HepG2 (cell line): ENCODE data around the gene DPM2. TPM values are rescaled to one million over a fixed set of nuclear protein-coding genes. Genes with fewer than 3 reads are reported as not detected.

ENCODE experiments used
- ATF5 ChIP-seq: sonication (generic); formaldehyde crosslinking; IDR thresholded peaks from 2 replicates; pipeline ENCODE4 v1.4.0; 2020; ENCODE audit warnings: mild to moderate bottlenecking, low read depth, missing genetic modification reagents
- ATF7 ChIP-seq, 2 experiments: fragments of 450-650 bp in 1 of 2; sonication (generic) in 1 of 2; formaldehyde crosslinking in 1 of 2; IDR thresholded peaks; 2 replicates each; pipeline versions ENCODE4 v1.4.0 to v1.6.1; 2016 to 2020; ENCODE audit warnings: antibody characterized with exemption in 1 of 2, mild to moderate bottlenecking in 1 of 2, missing genetic modification reagents in 1 of 2
- CHD2 ChIP-seq: IDR thresholded peaks from 2 replicates; pipeline ENCODE4 v1.6.1; 2011; ENCODE audit warnings: low read depth, low read length, improper control_type of control experiment
- KAT2B ChIP-seq: fragments of 150-350 bp; IDR thresholded peaks from 2 replicates; pipeline ENCODE4 v1.6.1; 2014; ENCODE audit warnings: low read depth, low read length, borderline replicate concordance
- MAFG ChIP-seq: sonication (generic); formaldehyde crosslinking; IDR thresholded peaks from 2 replicates; pipeline ENCODE4 v1.5.1; 2020; ENCODE audit warnings: mild to moderate bottlenecking, missing genetic modification reagents
- PHF20 ChIP-seq: sonication (generic); formaldehyde crosslinking; IDR thresholded peaks from 2 replicates; pipeline ENCODE4 v1.5.0; 2020; ENCODE audit warnings: mild to moderate bottlenecking, missing genetic modification reagents
- TOE1 ChIP-seq: sonication (generic); formaldehyde crosslinking; IDR thresholded peaks from 2 replicates; pipeline ENCODE4 v1.4.0; 2020; ENCODE audit warnings: mild to moderate bottlenecking, missing genetic modification reagents
- U2AF1 ChIP-seq: fragments of 200-400 bp; formaldehyde crosslinking; optimal IDR thresholded peaks from 2 replicates; pipeline ENCODE3; 2017; ENCODE audit warnings: mild to moderate bottlenecking, low read depth, low read length
- ZBTB40 ChIP-seq, 2 experiments: fragments of 450-650 bp in 1 of 2; sonication (generic) in 1 of 2; formaldehyde crosslinking in 1 of 2; IDR thresholded peaks; 2 replicates each; pipeline versions ENCODE4 v1.6.1 to v1.8.0; 2016 to 2022; ENCODE audit warnings: antibody characterized with exemption in 1 of 2, mild to moderate bottlenecking in 1 of 2, missing genetic modification reagents in 1 of 2
- ZFP36L1 ChIP-seq: sonication (generic); formaldehyde crosslinking; IDR thresholded peaks from 2 replicates; pipeline ENCODE4 v1.8.0; 2022; ENCODE audit warnings: mild to moderate bottlenecking, missing genetic modification reagents, moderate library complexity
- ZNF142 ChIP-seq: sonication (generic); formaldehyde crosslinking; IDR thresholded peaks from 2 replicates; pipeline ENCODE4 v1.4.0; 2020; ENCODE audit warnings: missing genetic modification reagents
- polyA plus RNA-seq, 8 experiments: library from polyadenylated mRNA; depleted of rRNA in 3 of 8; stranded (reverse) in 7 of 8; unstranded in 1 of 8; fragments of >200 nt; fragmentation: Illumina TruSeq in 4 of 8; extraction: Trizol in 4 of 8; gene quantifications; 2 replicates each; pipeline versions ENCODE4 v1.2.1 to v1.2.3, GENCODE V29; 2011 to 2016; ENCODE audit warnings: low read depth in 4 of 8, missing spikeins in 1 of 8, mixed read lengths in 1 of 8; ENCODE audit not compliant: insufficient read depth in 1 of 8
- total RNA-seq, 5 experiments: library from RNA; depleted of rRNA; stranded (reverse); fragments of >200 nt; fragmentation: Illumina TruSeq; extraction: Trizol; gene quantifications; 2 replicates each; pipeline ENCODE4 v1.2.3, GENCODE V29; 2016; ENCODE audit warnings: low read depth in 1 of 5

Gene DPM2
- total and polyA plus RNA-seq, 2 of the 13 experiments (the other 11 are each of a cell fraction or from before 2014, with no cell fraction given), result 24.8 to 35.3 TPM

- TF ChIP-seq ZFP36L1 (CRISPR knock-in tag) (no peak), ATF5 (CRISPR knock-in tag) (no peak), U2AF1 (no peak), ZBTB40 (IDR thresholded peaks at IDR 0.05) (no peak), ZBTB40 (CRISPR knock-in tag; IDR thresholded peaks at IDR 0.05) (no peak), ZNF142 (CRISPR knock-in tag) (no peak), CHD2 (no peak), ATF7 (IDR thresholded peaks at IDR 0.05) (0 out of 2 replicates have a peak, but pooled peaks have one; percentile 24), ATF7 (CRISPR knock-in tag; IDR thresholded peaks at IDR 0.05) (0 out of 2 replicates have a peak, but pooled peaks have one; percentile 53), KAT2B (no peak), MAFG (CRISPR knock-in tag) (no peak), TOE1 (CRISPR knock-in tag) (no peak), PHF20 (CRISPR knock-in tag) (no peak)
Measured at GRCh38 chr9:127931092-127931881, 6.4 kb downstream of the DPM2 start (continued).
